ENCODE data around the gene WSCD2. TPM values are rescaled to one million over a fixed set of nuclear protein-coding genes. Genes with fewer than 3 reads are reported as not detected.

WSCD2 gene
- total and polyA plus RNA-seq, 9 donors: 0.57 to 3.7 (median 1.9) TPM

DNA sequence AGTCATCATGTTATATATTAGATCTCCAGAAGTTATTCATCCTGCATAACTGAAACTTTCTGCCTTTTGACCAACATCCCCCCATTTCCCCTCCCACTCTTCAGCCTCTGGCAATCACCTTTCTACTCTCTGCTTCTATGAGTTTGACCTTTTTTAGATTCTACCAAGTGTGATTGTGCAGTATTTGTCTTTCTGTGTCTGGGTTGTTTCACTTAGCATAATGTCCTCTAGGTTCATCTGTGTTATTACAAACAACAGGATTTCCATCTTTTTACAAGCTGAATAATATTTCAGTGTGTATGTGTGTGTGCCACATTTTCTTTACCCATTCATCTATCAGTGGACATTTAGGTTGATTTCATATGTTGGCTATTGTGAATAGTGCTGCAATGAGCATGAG lies 11.2 kb upstream of the WSCD2 start:
- no peak for DNase-seq
- Histone ChIP-seq H3K36me3 (ENCODE audit: control insufficient read depth, insufficient read depth, low read length) (no peaks in the 10 kb centered on the region), H3K27ac (ENCODE audit: low read length) (no peak overlapping the region), H3K4me1 (ENCODE audit: control insufficient read depth, insufficient read depth, low read length) (peaks cover 10% of the 10 kb centered on the region), H3K4me3 (ENCODE audit: low read length) (no peak overlapping the region), H3K9me3 (replicated peaks; ENCODE audit: control insufficient read depth, low read depth, low read length) (no peaks in the 10 kb centered on the region), H3K27me3 (ENCODE audit: control insufficient read depth, insufficient read depth, low read length) (peaks cover 4% of the 10 kb centered on the region)

DNA sequence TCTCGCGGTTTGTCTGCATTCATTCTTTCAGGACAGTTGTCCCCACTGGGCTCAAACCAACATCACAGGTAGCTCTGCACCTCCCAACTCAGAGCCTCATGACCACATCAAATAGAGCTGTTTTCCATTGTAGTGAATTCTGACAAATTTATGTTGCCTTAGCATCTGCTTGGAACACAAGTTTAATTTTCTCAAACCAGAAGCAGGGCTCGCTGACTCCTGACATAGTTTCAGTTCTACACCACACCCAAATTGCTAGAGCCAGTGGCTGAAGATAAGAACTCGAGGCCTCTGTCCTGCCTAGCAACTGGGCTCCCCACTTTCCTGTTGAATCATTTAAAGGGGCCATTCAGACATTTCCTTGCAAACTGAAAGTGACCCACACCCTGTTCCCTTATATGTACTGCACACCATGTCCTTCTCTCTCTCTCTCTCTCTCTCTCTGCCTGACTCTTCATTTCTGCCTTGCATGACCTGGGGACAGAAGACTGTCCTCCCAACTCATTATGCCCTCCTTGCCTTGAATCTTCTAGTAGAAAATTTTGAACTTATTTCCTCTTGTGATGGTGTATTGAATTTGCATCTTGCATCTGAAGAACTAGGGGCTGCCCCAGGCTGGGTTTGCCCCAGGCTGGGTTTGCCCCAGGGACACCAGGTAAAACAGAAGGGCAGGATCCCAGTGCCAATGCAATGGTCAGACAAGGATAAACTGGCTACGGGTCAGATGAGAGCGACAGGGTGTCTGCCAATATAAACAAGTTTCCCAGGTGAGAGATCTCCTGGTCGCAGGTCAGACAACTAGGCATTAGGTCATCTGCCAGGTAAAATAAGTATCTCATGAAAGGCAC lies 9.7 kb upstream of the WSCD2 start:
- no peak overlapping the region for H3K27ac ChIP-seq (ENCODE audit: low read length)
- DNase-seq: peak; percentile 64
- no peaks in the 10 kb centered on the region for H3K9me3 ChIP-seq (replicated peaks; ENCODE audit: control insufficient read depth, low read depth, low read length)
- WGBS (ENCODE audit: insufficient coverage): 75% methylated on average over 7 of the region's 7 CpGs
- no peak overlapping the region for H3K4me3 ChIP-seq (ENCODE audit: low read length)
- peaks cover 2% of the 10 kb centered on the region for H3K4me1 ChIP-seq (ENCODE audit: control insufficient read depth, insufficient read depth, low read length)
- no peaks in the 10 kb centered on the region for H3K36me3 ChIP-seq (ENCODE audit: control insufficient read depth, insufficient read depth, low read length)
- peaks cover 4% of the 10 kb centered on the region for H3K27me3 ChIP-seq (ENCODE audit: control insufficient read depth, insufficient read depth, low read length)

DNA sequence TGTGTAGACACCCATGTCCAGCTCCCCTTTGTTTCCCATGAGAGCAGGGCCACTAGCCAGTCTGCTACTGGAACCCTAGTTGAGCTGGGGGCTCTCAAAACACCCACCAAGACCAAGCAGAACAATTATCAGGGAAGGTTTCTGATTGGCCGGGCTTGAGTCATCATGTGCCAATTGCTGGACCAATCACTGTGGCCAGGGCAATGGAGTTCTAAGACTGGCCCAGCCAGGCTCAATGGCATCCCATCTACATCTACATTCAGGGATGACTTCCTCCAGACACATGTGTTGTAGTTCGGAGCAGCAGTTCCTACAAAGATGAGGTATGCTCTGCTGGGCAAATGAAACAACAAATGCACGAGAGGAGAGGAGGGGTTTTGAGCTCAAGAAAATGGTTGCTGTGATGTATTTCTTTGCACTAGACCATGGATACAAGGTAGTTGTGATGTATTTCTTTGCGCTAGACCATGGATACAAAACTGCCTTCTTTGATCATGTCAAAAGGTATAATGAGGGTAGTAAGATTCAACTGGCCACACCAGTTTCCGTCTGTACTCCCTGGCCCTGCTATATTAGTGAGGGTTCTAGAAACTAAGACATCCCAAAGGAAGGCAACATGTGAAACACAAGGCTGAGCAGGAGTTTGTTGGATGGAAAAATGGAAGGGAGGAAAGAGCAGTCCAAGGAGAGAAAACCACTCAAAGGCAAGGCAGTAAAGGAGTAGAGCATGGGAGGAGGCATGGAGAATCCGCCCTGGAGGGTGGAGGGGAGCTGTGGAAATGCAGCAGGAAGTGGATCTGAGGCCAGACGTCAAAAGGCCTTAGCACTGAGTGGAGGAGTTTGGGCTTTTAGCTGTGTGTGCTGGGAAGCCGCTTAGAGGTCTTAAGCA lies 8.9 kb upstream of the WSCD2 start:
- no peaks in the 10 kb centered on the region for H3K36me3 ChIP-seq (ENCODE audit: control insufficient read depth, insufficient read depth, low read length)
- no peaks in the 10 kb centered on the region for H3K4me1 ChIP-seq (ENCODE audit: control insufficient read depth, insufficient read depth, low read length)
- no peak overlapping the region for H3K27ac ChIP-seq (ENCODE audit: low read length)
- 71% methylated on average over 6 of the region's 8 CpGs for WGBS (ENCODE audit: insufficient coverage)
- no peaks in the 10 kb centered on the region for H3K9me3 ChIP-seq (replicated peaks; ENCODE audit: control insufficient read depth, low read depth, low read length)
- H3K4me3 ChIP-seq (ENCODE audit: low read length): no peak overlapping the region
- DNase-seq: no peak
- peaks cover 4% of the 10 kb centered on the region for H3K27me3 ChIP-seq (ENCODE audit: control insufficient read depth, insufficient read depth, low read length)

DNA sequence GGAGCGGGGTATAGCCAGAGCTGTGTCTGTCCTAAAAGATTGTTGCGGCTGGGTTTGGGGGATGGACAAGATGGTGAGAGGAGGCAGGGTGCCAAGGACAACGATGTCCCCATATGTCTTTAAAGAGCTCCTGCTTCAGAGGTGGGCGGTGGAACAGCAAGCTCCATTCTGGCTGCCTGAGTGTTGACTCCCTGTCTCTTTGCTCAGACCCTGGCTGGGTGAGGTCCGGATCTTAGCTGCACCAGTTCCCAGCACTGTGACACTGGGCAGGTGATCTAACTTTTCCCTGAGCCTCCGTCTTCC lies 8.3 kb upstream of the WSCD2 start:
- Histone ChIP-seq H3K4me1 (ENCODE audit: control insufficient read depth, insufficient read depth, low read length) (no peaks in the 10 kb centered on the region), H3K27ac (ENCODE audit: low read length) (no peak overlapping the region), H3K9me3 (replicated peaks; ENCODE audit: control insufficient read depth, low read depth, low read length) (no peaks in the 10 kb centered on the region), H3K36me3 (ENCODE audit: control insufficient read depth, insufficient read depth, low read length) (no peaks in the 10 kb centered on the region), H3K4me3 (ENCODE audit: low read length) (no peak overlapping the region), H3K27me3 (ENCODE audit: control insufficient read depth, insufficient read depth, low read length) (peaks cover 2% of the 10 kb centered on the region)
- DNase-seq: no peak
- WGBS (ENCODE audit: insufficient coverage): 71% methylated on average over 6 of the region's 6 CpGs

DNA sequence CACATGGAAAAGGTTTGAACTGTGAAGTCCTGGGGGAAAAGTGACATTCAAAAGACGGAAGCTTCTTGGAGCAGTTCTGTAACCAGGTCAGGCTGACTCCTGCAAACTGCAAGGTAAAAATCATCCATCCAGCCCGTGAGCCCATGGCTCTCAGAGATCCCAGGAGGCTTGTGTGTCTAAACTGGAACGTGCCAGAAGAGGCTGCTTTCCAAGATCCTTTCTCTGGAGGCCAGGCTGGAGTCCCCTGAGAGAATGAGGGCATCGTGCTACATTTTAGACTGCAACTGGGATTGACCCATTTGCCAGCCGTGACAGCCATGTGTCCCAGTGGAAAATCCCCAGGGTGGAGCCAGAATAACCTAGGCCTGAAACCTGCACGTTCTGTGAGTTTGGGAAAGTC lies 7.8 kb upstream of the WSCD2 start:
- H3K4me1 ChIP-seq (ENCODE audit: control insufficient read depth, insufficient read depth, low read length): no peaks in the 10 kb centered on the region
- no peaks in the 10 kb centered on the region for H3K36me3 ChIP-seq (ENCODE audit: control insufficient read depth, insufficient read depth, low read length)
- H3K27ac ChIP-seq (ENCODE audit: low read length): no peak overlapping the region
- peaks cover 7% of the 10 kb centered on the region for H3K27me3 ChIP-seq (ENCODE audit: control insufficient read depth, insufficient read depth, low read length)
- DNase-seq: no peak
- 61% methylated on average over 5 of the region's 6 CpGs for WGBS (ENCODE audit: insufficient coverage)
- no peak overlapping the region for H3K4me3 ChIP-seq (ENCODE audit: low read length)
- no peaks in the 10 kb centered on the region for H3K9me3 ChIP-seq (replicated peaks; ENCODE audit: control insufficient read depth, low read depth, low read length)

DNA sequence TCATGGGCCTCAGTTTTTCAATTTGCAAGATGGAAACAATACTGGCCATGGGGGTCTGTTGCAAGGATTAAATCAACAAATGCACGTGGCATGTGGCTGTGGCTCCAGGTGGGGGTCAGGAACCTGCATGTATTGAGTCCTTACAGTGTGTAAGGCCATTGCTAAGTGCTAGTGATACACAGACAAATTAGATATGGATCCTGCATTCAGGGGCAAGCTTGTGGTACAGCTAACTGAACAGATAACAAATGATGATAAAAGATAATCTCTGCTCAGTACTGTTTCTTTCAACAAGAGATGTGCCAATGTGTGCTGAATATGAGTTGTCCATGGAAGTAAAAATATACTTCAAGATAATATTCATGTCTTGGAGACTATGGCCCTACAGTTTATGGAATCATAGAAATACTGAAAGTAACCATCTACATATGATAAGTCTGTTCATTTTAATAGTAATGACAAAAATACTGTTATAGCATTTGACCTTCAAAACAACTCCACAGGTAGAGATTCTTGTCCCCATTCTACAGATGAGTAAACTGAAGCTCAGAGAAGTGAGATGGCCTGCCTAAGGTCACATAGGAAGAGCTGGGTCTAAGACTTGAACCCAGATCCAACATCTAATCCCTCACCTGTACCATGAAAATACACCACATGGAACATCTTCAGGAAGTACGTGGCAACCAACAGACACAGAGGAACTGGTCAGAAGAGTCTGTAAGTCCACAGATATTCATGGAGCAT lies 7.2 kb upstream of the WSCD2 start:
- Histone ChIP-seq H3K36me3 (ENCODE audit: control insufficient read depth, insufficient read depth, low read length) (no peaks in the 10 kb centered on the region), H3K27ac (ENCODE audit: low read length) (no peak overlapping the region), H3K27me3 (ENCODE audit: control insufficient read depth, insufficient read depth, low read length) (peaks cover 9% of the 10 kb centered on the region), H3K9me3 (replicated peaks; ENCODE audit: control insufficient read depth, low read depth, low read length) (no peaks in the 10 kb centered on the region), H3K4me3 (ENCODE audit: low read length) (no peak overlapping the region), H3K4me1 (ENCODE audit: control insufficient read depth, insufficient read depth, low read length) (no peaks in the 10 kb centered on the region)
- no peak for DNase-seq
- WGBS (ENCODE audit: insufficient coverage): 82% methylated on average over 2 of the region's 2 CpGs

DNA sequence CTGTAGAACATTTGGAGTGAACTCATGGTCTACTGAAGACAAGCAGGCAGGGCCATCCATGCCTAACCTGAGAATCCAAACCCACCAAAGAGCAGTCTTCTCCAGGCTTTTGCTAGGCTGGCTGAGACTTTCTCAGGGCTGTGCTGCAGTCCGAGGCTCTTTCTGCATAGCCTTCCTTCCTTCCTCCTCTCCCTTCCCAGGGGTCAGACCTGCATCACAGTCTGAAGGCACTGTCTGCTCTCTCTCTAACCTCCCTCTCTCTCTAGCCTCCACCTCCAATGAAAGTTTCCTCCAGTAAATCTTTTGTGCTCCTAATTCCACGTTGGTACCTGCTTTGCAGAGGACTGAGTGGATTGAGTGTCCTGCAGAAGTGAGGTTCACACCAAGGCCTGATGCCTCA lies 6.4 kb upstream of the WSCD2 start:
- H3K27me3 ChIP-seq (ENCODE audit: control insufficient read depth, insufficient read depth, low read length): peaks cover 15% of the 10 kb centered on the region
- no peaks in the 10 kb centered on the region for H3K36me3 ChIP-seq (ENCODE audit: control insufficient read depth, insufficient read depth, low read length)
- no peaks in the 10 kb centered on the region for H3K9me3 ChIP-seq (replicated peaks; ENCODE audit: control insufficient read depth, low read depth, low read length)
- no peak overlapping the region for H3K4me3 ChIP-seq (ENCODE audit: low read length)
- no peak overlapping the region for H3K27ac ChIP-seq (ENCODE audit: low read length)
- H3K4me1 ChIP-seq (ENCODE audit: control insufficient read depth, insufficient read depth, low read length): no peaks in the 10 kb centered on the region
- no peak for DNase-seq
- 80% methylated on average over 2 of the region's 2 CpGs for WGBS (ENCODE audit: insufficient coverage)

DNA sequence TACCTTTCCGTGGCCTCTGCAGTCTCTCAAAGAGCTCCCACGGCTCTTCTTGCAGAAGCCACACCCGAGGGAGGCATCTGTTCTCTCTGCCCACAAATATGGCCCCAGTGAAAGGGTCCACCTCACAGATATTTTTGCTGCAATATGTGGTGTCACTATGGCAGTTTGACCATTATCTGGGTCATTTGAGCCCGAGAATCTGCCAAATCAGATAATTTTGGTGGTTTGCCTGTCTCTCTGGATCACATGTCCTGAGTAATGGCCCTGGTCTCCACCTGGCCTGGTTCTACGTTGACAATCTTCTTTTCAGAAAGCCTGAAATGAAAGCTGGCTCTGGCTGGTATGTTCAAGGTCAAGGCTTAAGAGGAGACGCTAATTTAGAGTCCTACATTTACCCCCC lies 5.7 kb upstream of the WSCD2 start:
- WGBS (ENCODE audit: insufficient coverage): 73% methylated on average over 3 of the region's 6 CpGs
- Histone ChIP-seq H3K9me3 (replicated peaks; ENCODE audit: control insufficient read depth, low read depth, low read length) (no peaks in the 10 kb centered on the region), H3K27ac (ENCODE audit: low read length) (no peak overlapping the region), H3K36me3 (ENCODE audit: control insufficient read depth, insufficient read depth, low read length) (no peaks in the 10 kb centered on the region), H3K27me3 (ENCODE audit: control insufficient read depth, insufficient read depth, low read length) (peaks cover 18% of the 10 kb centered on the region), H3K4me1 (ENCODE audit: control insufficient read depth, insufficient read depth, low read length) (no peaks in the 10 kb centered on the region), H3K4me3 (ENCODE audit: low read length) (no peak overlapping the region)
- DNase-seq: no peak

DNA sequence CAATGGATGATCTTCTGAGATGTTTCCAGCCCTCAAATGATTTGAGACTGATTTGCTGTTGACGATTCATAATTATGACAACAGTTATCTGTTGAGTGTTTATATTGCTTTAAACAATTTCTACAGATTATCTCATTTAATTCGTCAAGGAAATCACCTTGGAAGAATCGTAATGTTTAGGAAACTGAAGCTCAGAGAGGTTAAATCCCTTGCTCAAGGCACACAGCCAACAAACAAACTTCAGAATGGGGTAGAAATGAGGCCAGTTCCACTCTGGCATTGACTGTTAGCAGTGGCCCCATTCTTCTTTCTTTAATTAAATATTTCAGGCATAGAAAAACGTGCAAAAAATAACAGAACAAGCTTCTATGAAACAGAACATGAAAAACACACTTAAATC lies 4.0 kb upstream of the WSCD2 start:
- peaks cover 10% of the 10 kb centered on the region for H3K4me1 ChIP-seq (ENCODE audit: control insufficient read depth, insufficient read depth, low read length)
- H3K4me3 ChIP-seq (ENCODE audit: low read length): no peak overlapping the region
- H3K27me3 ChIP-seq (ENCODE audit: control insufficient read depth, insufficient read depth, low read length): peaks cover 32% of the 10 kb centered on the region
- H3K9me3 ChIP-seq (replicated peaks; ENCODE audit: control insufficient read depth, low read depth, low read length): no peaks in the 10 kb centered on the region
- WGBS (ENCODE audit: insufficient coverage): no CpG with 5 or more reads among the region's 4 CpGs
- no peak for DNase-seq
- no peak overlapping the region for H3K27ac ChIP-seq (ENCODE audit: low read length)
- no peaks in the 10 kb centered on the region for H3K36me3 ChIP-seq (ENCODE audit: control insufficient read depth, insufficient read depth, low read length)

DNA sequence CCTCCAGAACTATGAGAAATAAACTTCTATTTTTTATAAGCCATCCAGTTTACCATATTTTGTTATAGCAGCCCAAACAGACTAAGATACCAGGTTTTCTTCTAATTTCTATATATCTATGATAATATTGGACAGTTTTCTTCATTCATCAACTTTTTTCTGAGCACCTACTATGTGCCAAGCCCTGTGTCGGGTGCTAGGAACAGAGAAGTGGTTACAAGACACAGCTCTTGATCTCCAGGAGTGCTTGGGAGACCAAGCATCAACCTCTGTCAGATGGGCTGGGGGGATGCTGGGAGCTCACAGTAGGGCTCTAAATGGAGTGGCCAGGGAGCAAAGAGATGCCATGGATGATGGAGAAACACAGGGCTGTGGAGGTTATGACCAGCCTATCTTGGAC lies 2.9 kb upstream of the WSCD2 start:
- WGBS (ENCODE audit: insufficient coverage): 100% methylated on average over 1 of the region's 1 CpG
- DNase-seq: no peak
- Histone ChIP-seq H3K27ac (ENCODE audit: low read length) (no peak overlapping the region), H3K9me3 (replicated peaks; ENCODE audit: control insufficient read depth, low read depth, low read length) (no peaks in the 10 kb centered on the region), H3K36me3 (ENCODE audit: control insufficient read depth, insufficient read depth, low read length) (no peaks in the 10 kb centered on the region), H3K27me3 (ENCODE audit: control insufficient read depth, insufficient read depth, low read length) (peaks cover 43% of the 10 kb centered on the region), H3K4me3 (ENCODE audit: low read length) (no peak overlapping the region), H3K4me1 (ENCODE audit: control insufficient read depth, insufficient read depth, low read length) (peaks cover 10% of the 10 kb centered on the region)
